ENCODE measurements around the gene TMEFF2. TPM values are rescaled to one million over a fixed set of nuclear protein-coding genes. Genes with fewer than 3 reads are reported as not detected.
A peak's percentile ranks its signal among the peaks of the same experiment; 100 is the strongest.

TMEFF2 gene
- total RNA-seq (not detected), polyA plus RNA-seq (not detected)

GRCh38 chr2:192194866-192195547, at the start of gene TMEFF2:
Gene TMEFF2, minus strand, starts transcription at chr2:192194933. Its CDS starts 409 bp downstream, at chr2:192194524.
- CTCF ChIA-PET: interaction anchor here (0.5 to 2.7 kb wide), 2 partner anchors 33 to 1059 kb away, joined by 3 to 11 read pairs; no protein-coding TSS in a partner anchor
- peak in 3 of 5 donors; percentile 2 to 51 (median 13) for DNase-seq
- H3K4me3 ChIP-seq (ENCODE audit: low read length): peak within 1 kb of the TSS; percentile 51
- peaks cover 18% of the 10 kb centered on the region for H3K4me1 ChIP-seq (ENCODE audit: insufficient read depth, low read length)
- no peaks in the 10 kb centered on the region for H3K9me3 ChIP-seq (ENCODE audit: low read length)
- Mint-ChIP-seq H3K9me3 (peaks cover 0 to 2% (median 0%) of the 10 kb centered on the region in 5 donors), H3K27me3 (peaks cover 40 to 83% of the 10 kb centered on the region in 2 donors), H3K36me3 (no peaks in the 10 kb centered on the region), H3K4me3 (peak within 1 kb of the TSS; percentile 58 to 85 (median 76)), H3K27ac (peak within 1 kb of the TSS in 2 of 8 donors; percentile 39 to 47), H3K4me1 (peaks cover 24 to 34% (median 33%) of the 10 kb centered on the region in 3 donors)
- POLR2A ChIA-PET: no interaction called here
- H3K36me3 ChIP-seq (ENCODE audit: insufficient read depth, low read length): no peaks in the 10 kb centered on the region
- no peak within 1 kb of the TSS for H3K27ac ChIP-seq (ENCODE audit: low read depth, low read length)
- peaks cover 34% of the 10 kb centered on the region for H3K27me3 ChIP-seq (ENCODE audit: insufficient read depth, low read length, poor library complexity, severe bottlenecking)

DNA sequence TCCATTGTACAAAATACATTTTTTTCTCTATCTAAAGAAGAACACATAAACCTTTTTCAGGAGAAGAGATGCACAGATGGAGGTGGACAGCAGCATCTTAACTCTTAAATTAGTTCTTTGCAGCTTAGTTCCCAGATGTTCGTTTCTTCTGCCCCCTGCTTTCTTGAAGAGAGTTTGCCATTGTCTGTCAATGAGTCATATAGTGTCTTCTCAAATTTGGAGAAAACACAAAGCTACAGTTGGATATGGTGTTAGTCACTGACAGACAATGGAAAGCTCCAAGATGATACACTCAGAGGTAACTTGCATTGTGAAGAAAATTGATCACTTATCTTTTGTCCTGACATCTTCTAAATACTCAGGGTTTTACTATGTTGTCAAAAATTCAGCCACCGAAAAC, 48.8 kb upstream of the TMEFF2 start:
- Histone ChIP-seq H3K27ac (ENCODE audit: low read depth, low read length) (no peak overlapping the region), H3K4me1 (ENCODE audit: insufficient read depth, low read length) (no peaks in the 10 kb centered on the region), H3K36me3 (ENCODE audit: insufficient read depth, low read length) (no peaks in the 10 kb centered on the region), H3K27me3 (ENCODE audit: insufficient read depth, low read length, poor library complexity, severe bottlenecking) (no peaks in the 10 kb centered on the region), H3K9me3 (ENCODE audit: low read length) (no peaks in the 10 kb centered on the region), H3K4me3 (ENCODE audit: low read length) (no peak overlapping the region)
- Mint-ChIP-seq H3K27me3 (peaks cover 0 to 2% of the 10 kb centered on the region in 2 donors), H3K27ac (no peak overlapping the region), H3K4me3 (no peak overlapping the region), H3K9me3 (peaks cover 0 to 3% (median 0%) of the 10 kb centered on the region in 5 donors), H3K36me3 (no peaks in the 10 kb centered on the region), H3K4me1 (no peaks in the 10 kb centered on the region)
- ChIA-PET POLR2A (no interaction called here), CTCF (no interaction called here)
- no peak for DNase-seq

GRCh38 chr2:192236136-192236535, 41.4 kb upstream of the TMEFF2 start:
- H3K9me3 Mint-ChIP-seq: no peaks in the 10 kb centered on the region
- no peaks in the 10 kb centered on the region for H3K36me3 Mint-ChIP-seq
- no peak overlapping the region for H3K4me3 ChIP-seq (ENCODE audit: low read length)
- no peaks in the 10 kb centered on the region for H3K4me1 Mint-ChIP-seq
- no peak overlapping the region for H3K27ac ChIP-seq (ENCODE audit: low read depth, low read length)
- POLR2A ChIA-PET: no interaction called here
- no peaks in the 10 kb centered on the region for H3K9me3 ChIP-seq (ENCODE audit: low read length)
- H3K4me3 Mint-ChIP-seq: no peak overlapping the region
- H3K27me3 Mint-ChIP-seq: no peaks in the 10 kb centered on the region
- H3K27ac Mint-ChIP-seq: no peak overlapping the region
- no peaks in the 10 kb centered on the region for H3K36me3 ChIP-seq (ENCODE audit: insufficient read depth, low read length)
- no peak for DNase-seq
- H3K27me3 ChIP-seq (ENCODE audit: insufficient read depth, low read length, poor library complexity, severe bottlenecking): no peaks in the 10 kb centered on the region
- CTCF ChIA-PET: no interaction called here
- H3K4me1 ChIP-seq (ENCODE audit: insufficient read depth, low read length): no peaks in the 10 kb centered on the region

- no peaks in the 10 kb centered on the region for H3K27me3 ChIP-seq (ENCODE audit: insufficient read depth, low read length, poor library complexity, severe bottlenecking)
- Mint-ChIP-seq H3K4me1 (no peaks in the 10 kb centered on the region), H3K4me3 (no peak overlapping the region), H3K27me3 (peaks cover 0 to 1% of the 10 kb centered on the region in 2 donors), H3K36me3 (no peaks in the 10 kb centered on the region), H3K27ac (no peak overlapping the region), H3K9me3 (no peaks in the 10 kb centered on the region)
- H3K4me3 ChIP-seq (ENCODE audit: low read length): no peak overlapping the region
- ChIA-PET POLR2A (no interaction called here), CTCF (no interaction called here)
- H3K27ac ChIP-seq (ENCODE audit: low read depth, low read length): no peak overlapping the region
- H3K4me1 ChIP-seq (ENCODE audit: insufficient read depth, low read length): no peaks in the 10 kb centered on the region
- H3K36me3 ChIP-seq (ENCODE audit: insufficient read depth, low read length): no peaks in the 10 kb centered on the region
- no peak for DNase-seq
- H3K9me3 ChIP-seq (ENCODE audit: low read length): no peaks in the 10 kb centered on the region
Measured at GRCh38 chr2:192230889-192231453, 36.2 kb upstream of the TMEFF2 start.

GRCh38 chr2:192228685-192229084, 34.0 kb upstream of the TMEFF2 start:
- no peak overlapping the region for H3K4me3 Mint-ChIP-seq

DNA sequence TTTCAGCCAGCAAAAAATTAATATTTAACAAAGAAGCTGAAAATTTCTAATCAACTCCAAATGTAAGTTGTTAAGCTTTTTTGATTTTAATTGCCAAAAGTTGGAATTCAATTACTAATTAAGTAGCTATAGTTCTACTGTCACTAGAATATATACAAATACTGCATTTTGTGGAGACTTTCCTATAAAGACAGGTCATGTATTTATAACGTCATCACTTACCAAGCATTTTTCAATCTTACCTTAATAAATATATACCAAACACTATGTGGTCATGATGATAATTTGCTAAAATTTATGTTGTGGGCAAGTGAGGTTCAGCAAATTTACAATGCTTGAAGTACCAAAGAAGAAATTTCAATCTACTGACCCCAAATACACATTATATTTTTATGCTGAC, 24.2 kb upstream of the TMEFF2 start:
- Mint-ChIP-seq H3K4me1 (no peaks in the 10 kb centered on the region), H3K36me3 (no peaks in the 10 kb centered on the region), H3K4me3 (no peak overlapping the region), H3K27ac (no peak overlapping the region), H3K27me3 (peaks cover 0 to 2% of the 10 kb centered on the region in 2 donors), H3K9me3 (no peaks in the 10 kb centered on the region)
- H3K36me3 ChIP-seq (ENCODE audit: insufficient read depth, low read length): no peaks in the 10 kb centered on the region
- no peaks in the 10 kb centered on the region for H3K4me1 ChIP-seq (ENCODE audit: insufficient read depth, low read length)
- no peak overlapping the region for H3K27ac ChIP-seq (ENCODE audit: low read depth, low read length)
- H3K27me3 ChIP-seq (ENCODE audit: insufficient read depth, low read length, poor library complexity, severe bottlenecking): no peaks in the 10 kb centered on the region
- H3K9me3 ChIP-seq (ENCODE audit: low read length): no peaks in the 10 kb centered on the region
- no peak for DNase-seq
- ChIA-PET POLR2A (no interaction called here), CTCF (interaction anchor here (0.9 kb wide), 1 partner anchor 10 kb away, joined by 3 read pairs; no protein-coding TSS in a partner anchor)
- H3K4me3 ChIP-seq (ENCODE audit: low read length): no peak overlapping the region

More at GRCh38 chr2:192228685-192229084, 34.0 kb upstream of the TMEFF2 start:
- DNase-seq: no peak
- no peak overlapping the region for H3K27ac Mint-ChIP-seq
- H3K9me3 Mint-ChIP-seq: peaks cover 0 to 2% (median 0%) of the 10 kb centered on the region in 5 donors
- POLR2A ChIA-PET: no interaction called here
- no peaks in the 10 kb centered on the region for H3K4me1 Mint-ChIP-seq
- Histone ChIP-seq H3K4me3 (ENCODE audit: low read length) (no peak overlapping the region), H3K9me3 (ENCODE audit: low read length) (no peaks in the 10 kb centered on the region), H3K27me3 (ENCODE audit: insufficient read depth, low read length, poor library complexity, severe bottlenecking) (no peaks in the 10 kb centered on the region), H3K4me1 (ENCODE audit: insufficient read depth, low read length) (no peaks in the 10 kb centered on the region), H3K36me3 (ENCODE audit: insufficient read depth, low read length) (no peaks in the 10 kb centered on the region), H3K27ac (ENCODE audit: low read depth, low read length) (no peak overlapping the region)
- CTCF ChIA-PET: no interaction called here
- no peaks in the 10 kb centered on the region for H3K36me3 Mint-ChIP-seq
- peaks cover 0 to 1% of the 10 kb centered on the region in 2 donors for H3K27me3 Mint-ChIP-seq

- no peaks in the 10 kb centered on the region for H3K4me1 Mint-ChIP-seq
- H3K9me3 Mint-ChIP-seq: no peaks in the 10 kb centered on the region
- H3K4me3 Mint-ChIP-seq: no peak overlapping the region
- Histone ChIP-seq H3K27me3 (ENCODE audit: insufficient read depth, low read length, poor library complexity, severe bottlenecking) (no peaks in the 10 kb centered on the region), H3K27ac (ENCODE audit: low read depth, low read length) (no peak overlapping the region), H3K36me3 (ENCODE audit: insufficient read depth, low read length) (no peaks in the 10 kb centered on the region), H3K9me3 (ENCODE audit: low read length) (no peaks in the 10 kb centered on the region), H3K4me3 (ENCODE audit: low read length) (no peak overlapping the region), H3K4me1 (ENCODE audit: insufficient read depth, low read length) (no peaks in the 10 kb centered on the region)
- no peak overlapping the region for H3K27ac Mint-ChIP-seq
- no peaks in the 10 kb centered on the region for H3K36me3 Mint-ChIP-seq
- ChIA-PET CTCF (interaction anchor here (0.9 kb wide), 1 partner anchor 10 kb away, joined by 3 read pairs; no protein-coding TSS in a partner anchor), POLR2A (no interaction called here)
- DNase-seq: no peak
- peaks cover 0 to 2% of the 10 kb centered on the region in 2 donors for H3K27me3 Mint-ChIP-seq
Measured at GRCh38 chr2:192218377-192218776, 23.6 kb upstream of the TMEFF2 start.

DNA sequence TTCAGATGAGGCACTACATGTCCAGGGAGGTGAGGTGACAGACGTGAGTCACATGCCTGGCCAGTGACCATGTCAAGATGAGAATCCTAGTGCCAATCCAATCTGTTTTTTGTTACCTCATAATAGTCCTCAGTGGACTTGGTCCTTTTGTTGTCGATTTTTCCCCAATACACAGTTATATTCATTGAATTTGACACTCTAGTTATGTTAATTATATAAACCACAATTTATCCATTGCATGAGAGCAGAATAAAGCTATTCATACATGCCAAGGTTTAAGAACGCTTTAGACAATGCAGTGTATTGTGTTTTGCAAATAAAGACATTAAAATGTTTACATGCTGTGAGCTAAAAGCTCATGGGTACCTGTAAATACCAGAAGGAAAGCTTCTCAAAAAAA, 21.6 kb upstream of the TMEFF2 start:
- Mint-ChIP-seq H3K27me3 (peaks cover 0 to 3% of the 10 kb centered on the region in 2 donors), H3K9me3 (peaks cover 0 to 6% (median 0%) of the 10 kb centered on the region in 5 donors), H3K36me3 (no peaks in the 10 kb centered on the region), H3K27ac (no peak overlapping the region), H3K4me3 (no peak overlapping the region), H3K4me1 (no peaks in the 10 kb centered on the region)
- DNase-seq: no peak
- Histone ChIP-seq H3K27ac (ENCODE audit: low read depth, low read length) (no peak overlapping the region), H3K4me1 (ENCODE audit: insufficient read depth, low read length) (no peaks in the 10 kb centered on the region), H3K4me3 (ENCODE audit: low read length) (no peak overlapping the region), H3K36me3 (ENCODE audit: insufficient read depth, low read length) (no peaks in the 10 kb centered on the region), H3K27me3 (ENCODE audit: insufficient read depth, low read length, poor library complexity, severe bottlenecking) (no peaks in the 10 kb centered on the region), H3K9me3 (ENCODE audit: low read length) (no peaks in the 10 kb centered on the region)
- ChIA-PET POLR2A (no interaction called here), CTCF (no interaction called here)
